Right ventricle myocardium inferior (tissue), 1 donor: ENCODE data around the gene KLHL25. TPM values are rescaled to one million over a fixed set of nuclear protein-coding genes. Genes with fewer than 3 reads are reported as not detected.

Experiments used
- microRNA-seq: library from miRNA; unstranded; fragments of <30 nt; microRNA quantifications from one replicate; pipeline ENCODE4 v1.2.0, GENCODE V29; 2020
- total RNA-seq: library from RNA; stranded (reverse); fragmentation: NEBNext Ultra II Directional; extraction: Animal tissue kit (Norgen Biotek cat#: 25700); gene quantifications from one replicate; pipeline ENCODE4 v1.2.1, GENCODE V29; 2021
- donor health status: DM: no; HTN: yes; CAD: no; lungs with severe emphysema.

KLHL25 gene
- total RNA-seq, 1 donor from 2014 or later = 4.5 TPM

Small RNA genes lying within 50 kb of the gene (microRNA-seq; reads per million reads assigned to microRNA genes)
- gene MIR1276 = not detected
- gene MIR548AP = not detected
